GM12872 (cell line): ENCODE results near the gene FAF1.

ENCODE experiments used
- CTCF ChIP-seq: IDR thresholded peaks from 3 replicates; pipeline ENCODE4 v1.5.1; 2011; ENCODE audit warnings: low read depth, mild to moderate bottlenecking, low read length, moderate library complexity; ENCODE audit not compliant: insufficient read depth

Gene FAF1

DNA sequence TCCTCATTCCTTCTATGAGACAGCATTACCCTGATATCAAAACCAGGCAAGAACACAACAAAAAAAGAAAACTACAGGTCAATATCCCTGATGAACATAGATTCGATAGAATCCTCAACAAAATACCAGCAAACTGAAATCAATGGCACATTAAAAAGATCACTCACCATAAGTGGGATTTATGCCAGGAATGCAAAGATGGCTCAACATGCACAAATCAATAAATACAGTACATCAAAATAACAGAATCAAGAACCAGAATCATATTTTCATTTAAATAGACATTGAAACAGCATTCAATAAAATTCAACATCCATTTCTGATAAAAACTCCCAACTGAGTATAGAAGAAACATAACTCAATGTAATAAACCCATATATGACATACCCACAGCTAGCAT is 36.5 kb downstream of the FAF1 start:
- TF ChIP-seq CTCF: no peak

GRCh38 chr1:50921029-50921428 is 39.0 kb downstream of the FAF1 start:
- TF ChIP-seq CTCF: no peak

DNA sequence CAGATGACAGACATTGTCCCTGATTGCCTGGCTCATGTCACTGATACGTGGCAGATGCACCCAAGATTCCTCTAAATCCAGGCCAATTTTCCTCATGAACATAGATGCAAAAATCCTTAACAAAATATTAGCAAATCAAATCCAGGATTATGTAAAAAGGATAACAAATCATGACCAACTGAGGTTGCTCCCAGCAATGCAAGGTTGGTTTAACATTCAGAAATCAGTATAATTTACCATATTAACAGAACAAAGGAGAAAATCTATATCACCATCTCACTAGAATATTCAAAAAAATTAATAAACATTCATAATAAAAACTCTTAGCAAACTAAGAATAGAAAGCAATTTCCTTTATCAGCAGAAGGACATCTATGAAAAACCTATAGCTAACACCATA is 39.7 kb downstream of the FAF1 start:
- no peak for TF ChIP-seq CTCF

- TF ChIP-seq CTCF: no peak
Measured at GRCh38 chr1:50917138-50918137, 42.6 kb downstream of the FAF1 start.

DNA sequence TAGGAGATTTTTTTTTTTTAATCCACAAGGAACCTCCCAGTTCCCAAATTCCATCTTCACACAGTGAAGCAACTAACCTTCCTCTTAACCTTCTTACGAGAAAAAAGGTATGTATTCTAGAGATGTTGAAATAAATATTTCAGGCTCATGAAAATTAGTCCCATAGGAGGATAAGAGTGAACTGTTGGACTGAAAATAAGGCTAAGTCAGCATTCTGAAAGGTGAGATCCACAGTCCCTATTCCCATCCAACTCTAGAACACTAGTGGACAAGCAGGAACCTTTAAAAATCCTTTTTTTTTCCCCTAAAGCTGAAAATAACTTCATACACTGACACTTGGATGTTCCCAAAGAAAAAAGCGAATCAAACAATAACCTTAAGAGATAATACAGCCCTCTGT is 44.4 kb downstream of the FAF1 start:
- no peak for TF ChIP-seq CTCF

DNA sequence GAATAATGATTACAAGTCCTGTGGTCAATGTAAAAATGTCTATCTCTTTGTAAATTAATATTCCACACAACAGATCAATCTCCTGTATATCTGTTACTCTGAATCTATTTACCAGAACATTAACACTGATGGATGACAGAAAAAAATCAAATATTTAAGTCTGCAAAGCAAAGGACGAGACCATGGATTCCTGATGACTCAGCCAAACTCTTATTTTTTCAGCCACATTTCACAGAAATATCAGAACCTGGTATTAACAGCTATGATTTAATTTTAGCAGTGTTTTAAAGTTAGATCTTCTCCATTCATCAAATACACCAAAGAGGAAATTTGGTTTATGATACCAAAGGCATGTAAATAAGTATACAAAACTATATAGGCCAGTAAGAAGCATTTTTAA is 46.1 kb downstream of the FAF1 start:
- no peak for TF ChIP-seq CTCF

- no peak for TF ChIP-seq CTCF
Measured at GRCh38 chr1:50902419-50902818, 57.6 kb downstream of the FAF1 start.
